T-helper 1 cell (primary cell): Measurements from ENCODE around the gene SLC66A2.

ENCODE experiments used
- DNase-seq, 5 donors: peaks; one replicate each; pipeline ENCODE4 v3.0.0-alpha.2; 2012 to 2020

SLC66A2 gene

DNA sequence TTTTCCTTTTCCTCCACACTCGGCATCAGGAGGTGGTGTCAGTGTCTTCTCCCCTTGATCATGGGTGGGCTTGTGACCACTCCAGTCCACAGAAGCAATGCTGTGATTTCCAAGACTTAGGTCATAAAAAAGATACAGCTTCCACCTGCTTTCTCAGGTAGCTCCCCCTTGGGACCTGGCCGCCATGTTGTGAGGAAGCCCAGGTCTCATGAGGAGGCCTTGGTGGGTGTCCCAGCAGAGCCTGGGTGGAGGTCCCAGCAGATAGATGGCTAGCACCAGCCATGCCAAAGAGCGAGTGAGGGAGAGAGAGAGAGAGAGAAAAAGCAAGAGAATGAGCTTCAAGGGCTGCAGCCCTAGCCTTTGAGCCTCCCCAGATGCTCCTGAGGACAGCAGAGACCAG is 16.0 kb downstream of the SLC66A2 start:
- no peak for DNase-seq

DNA sequence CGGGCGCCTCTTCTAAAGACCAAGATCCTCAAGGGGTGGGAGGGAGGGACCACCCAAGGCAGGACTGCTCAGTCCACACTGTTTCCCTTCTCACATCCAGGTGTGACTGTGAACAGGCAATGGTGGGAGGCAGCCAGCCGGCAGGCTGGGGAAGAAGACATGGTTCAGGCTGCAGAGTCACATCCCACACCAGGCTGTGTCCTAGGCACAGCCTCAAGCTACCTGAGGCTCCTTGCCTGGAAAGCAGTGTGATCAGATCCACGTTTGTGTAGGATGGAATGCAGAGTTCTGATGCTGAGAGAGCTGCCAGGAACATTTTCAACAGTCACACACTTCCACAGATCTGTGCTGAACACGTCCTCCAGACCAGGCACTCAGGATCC is 16.4 kb downstream of the SLC66A2 start:
- DNase-seq = no peak

DNA sequence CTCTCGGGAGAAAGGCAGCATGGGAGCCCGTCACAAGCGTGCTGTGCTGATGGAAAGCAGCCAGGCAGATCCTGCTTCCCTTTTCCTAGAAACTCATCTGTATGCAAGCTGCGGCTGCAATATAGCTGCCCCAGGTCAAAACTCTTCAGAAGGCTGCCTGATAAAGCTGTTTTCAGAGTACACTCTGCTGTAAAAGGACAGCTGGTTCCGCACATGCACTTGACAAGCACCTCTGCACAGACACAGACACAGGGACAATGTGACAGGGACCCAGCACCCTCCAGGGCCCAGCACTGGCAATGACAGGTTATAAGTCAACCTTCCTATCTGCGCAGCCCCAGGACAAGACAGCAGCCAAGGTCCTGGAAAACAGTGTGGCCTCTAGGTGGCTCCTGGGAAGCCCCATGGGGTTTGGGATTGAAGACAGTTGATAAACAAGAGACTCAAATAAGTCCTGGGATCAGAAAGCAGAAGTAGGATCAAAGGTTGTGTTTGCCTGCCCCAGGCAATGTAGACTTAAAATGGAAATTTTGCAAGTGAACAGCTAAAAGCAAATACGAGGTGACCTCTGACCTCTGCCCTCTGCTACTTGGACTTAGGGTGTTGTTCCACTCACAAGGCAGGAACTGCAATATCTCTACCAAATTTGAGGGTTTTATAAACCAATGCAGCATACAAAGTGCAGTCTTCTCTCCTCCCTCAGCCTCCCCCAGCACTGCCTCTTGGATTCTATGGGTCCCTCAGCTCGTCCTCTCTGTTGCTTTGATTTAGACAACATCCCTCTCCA is 16.9 kb downstream of the SLC66A2 start:
- no peak for DNase-seq

DNA sequence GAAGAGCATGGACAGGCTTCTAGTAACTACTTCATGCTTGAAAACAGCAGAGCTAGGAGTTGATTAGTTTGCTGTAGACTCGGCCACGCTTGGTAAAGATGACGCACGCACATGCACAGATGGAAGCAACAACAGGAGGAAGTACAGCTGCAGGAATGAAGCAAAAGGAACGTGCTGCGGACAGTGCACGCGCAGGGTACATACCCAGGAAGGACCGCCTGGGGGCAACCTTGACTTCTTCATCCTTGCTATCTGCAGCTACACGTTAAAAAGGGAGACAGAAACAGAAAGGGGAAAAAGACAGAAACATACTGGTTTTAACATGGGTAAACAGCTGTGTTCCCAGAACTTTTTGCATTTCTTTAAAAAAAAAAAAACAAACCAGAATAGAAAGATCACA is 17.7 kb downstream of the SLC66A2 start:
- no peak for DNase-seq

DNA sequence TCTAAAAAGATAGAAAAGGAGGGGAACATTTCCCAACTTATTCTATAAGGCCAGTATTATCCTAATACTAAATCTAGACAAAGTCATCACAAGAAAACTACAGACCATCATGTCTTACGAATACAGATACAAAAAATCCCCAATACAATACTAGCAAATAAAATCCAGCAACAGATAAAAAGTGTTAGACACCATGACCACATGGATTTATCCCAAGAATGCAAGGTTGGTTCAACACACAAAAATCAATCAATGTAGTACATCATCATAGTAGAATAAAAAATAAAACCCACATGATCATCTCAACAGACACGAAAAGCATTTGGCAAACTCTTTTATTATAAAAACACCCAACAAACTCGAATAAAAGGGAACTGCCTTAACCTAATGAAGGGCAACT is 18.5 kb downstream of the SLC66A2 start:
- no peak for DNase-seq

DNA sequence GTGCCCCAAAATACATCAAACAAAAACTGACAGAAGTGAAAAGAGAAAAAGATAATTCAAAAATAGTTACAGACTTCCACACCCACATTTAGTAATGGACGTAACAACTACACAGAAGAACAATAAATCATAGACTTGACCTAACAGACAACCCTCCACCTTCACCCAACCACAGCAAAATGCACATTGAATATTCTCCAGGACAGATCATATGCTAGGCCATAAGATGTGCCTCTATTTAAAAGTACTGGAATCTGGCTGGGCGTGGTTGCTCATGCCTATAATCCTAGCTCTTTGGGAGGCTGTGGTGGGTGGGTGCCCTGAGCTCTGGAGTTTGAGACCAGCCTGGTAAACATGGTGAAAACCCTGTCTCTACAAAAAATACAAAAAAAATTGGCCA is 20.0 kb downstream of the SLC66A2 start:
- no peak for DNase-seq

DNA sequence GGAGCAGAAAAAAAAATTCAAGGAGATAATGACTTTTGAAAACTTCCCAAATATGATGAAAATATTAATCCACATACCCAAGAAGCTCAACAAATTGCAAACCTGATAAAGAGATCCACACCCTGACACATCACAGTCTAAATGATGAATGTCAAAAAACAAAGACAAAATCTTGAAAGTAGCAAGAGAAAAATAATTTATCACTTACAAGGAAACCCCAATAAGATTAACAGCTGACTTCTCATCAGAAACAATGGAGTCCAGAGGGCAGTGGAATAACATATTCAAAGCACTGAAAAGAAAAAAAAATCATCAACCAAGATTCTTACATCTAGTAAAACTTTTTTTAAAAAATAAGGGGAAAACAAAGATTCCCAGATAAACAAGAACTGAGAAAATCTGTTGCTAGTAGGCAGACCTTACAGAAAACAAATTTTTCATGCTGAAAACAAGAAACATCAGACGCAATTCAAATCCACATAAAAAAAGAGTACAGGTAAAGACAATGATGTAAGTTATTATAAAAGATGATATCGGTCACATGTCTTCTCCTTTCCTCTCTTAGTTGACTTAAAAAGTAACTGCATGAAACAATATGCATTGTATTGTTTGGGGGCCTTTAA is 21.3 kb downstream of the SLC66A2 start:
- no peak for DNase-seq

DNA sequence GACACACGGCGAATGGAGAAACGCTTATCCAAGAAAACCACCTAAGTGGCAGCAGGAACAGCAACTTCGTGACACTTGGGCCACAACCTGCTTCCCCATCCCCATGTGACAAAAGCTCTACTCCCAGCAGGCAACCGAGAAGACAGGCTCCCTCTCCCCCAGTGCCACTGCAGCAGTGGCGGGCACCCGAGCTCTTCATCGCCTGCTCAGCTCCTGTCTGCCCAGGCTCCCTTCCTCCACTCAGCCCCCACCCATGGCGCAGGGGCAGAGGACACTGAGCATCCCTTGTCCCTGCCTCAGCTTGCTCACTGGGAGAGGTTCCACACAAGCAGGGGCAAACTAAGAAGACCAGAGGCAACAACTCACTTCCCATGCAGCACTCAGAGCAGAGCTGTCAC is 22.9 kb downstream of the SLC66A2 start:
- no peak for DNase-seq

DNA sequence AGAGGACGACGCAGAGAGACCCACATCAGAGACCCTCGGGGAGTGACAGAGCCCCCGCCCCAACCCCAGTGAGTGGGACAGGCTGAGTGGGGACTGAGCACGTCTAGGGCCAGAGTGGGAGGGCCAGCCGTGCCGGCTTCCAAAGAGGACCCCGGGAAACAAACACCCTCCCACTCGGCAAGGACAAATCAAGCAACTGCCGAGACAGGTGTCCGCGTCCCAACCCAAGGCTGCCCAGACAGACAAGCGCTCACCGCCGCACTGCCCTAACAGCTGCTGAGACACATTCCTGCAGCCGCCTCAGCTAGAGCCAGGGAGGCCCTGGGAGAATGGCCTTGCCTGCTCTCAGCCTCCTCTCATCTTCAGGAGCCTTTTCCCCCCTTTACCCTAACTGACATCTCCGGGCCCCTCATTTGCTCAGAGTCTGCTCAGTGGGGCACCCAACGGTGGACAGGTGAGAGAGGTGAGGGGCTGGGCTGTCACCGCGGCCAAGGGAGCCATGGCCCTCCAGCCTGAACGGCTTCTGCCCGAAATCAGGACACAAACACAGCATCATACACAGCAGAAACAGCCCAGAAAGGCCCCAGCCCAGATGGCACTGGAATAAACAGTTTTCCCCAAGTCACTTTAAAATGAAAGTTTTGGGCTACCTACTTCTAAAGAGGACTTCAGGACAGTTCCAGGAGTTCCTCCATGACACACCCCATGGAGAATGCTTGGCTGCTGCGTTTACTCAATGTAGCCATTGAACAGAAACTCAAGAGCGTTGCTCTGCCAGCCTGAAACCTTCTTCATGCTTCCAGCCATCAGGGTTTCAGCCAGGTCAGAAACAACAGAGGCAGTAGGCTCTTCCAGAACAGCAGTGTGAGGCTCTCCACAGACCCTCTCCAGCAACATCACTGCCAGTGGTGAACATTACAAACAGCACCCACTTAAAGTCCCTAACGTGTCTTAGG is 23.6 kb downstream of the SLC66A2 start:
- DNase-seq = no peak

DNA sequence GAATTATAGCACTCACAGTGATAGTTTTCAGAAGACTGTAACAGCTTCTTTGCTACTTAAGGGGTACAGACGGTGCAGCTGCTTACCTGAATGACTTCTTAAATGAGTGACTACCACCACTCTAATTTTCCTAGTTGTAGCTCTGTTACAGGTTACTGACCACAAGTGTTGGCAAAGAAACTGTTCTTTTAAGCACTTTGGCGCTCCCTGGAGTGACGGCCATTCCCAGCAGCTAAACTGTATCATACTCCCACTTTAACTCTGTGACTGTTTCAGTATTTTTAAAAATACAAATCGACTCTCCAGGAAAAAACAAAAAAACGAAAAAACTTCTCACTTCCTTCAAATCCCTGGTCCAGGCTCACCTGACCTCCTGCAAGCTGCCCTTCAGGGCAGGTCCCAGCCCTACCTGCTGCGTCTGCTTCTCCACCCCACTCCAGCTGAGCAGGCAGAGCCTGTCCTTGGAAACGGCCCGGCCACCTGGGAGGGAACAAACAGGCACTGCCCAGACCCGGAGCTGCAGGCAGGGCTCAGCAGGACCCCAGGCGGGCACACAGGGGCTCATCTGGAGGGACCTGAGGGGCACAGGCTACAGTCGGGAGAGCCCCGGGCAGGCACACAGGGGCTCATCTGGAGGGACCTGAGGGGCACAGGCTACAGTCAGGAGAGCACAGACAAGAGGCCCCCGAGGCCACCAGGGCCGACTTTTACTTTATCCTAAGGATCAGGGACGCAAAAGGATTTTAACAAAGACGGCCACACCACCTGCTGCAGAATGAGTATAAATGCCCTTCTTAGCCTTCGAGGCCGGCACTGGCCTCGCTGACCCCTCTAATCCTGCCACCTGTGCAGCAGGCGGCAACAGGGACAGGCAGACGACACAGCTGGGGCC is 24.5 kb downstream of the SLC66A2 start:
- DNase-seq = no peak

DNA sequence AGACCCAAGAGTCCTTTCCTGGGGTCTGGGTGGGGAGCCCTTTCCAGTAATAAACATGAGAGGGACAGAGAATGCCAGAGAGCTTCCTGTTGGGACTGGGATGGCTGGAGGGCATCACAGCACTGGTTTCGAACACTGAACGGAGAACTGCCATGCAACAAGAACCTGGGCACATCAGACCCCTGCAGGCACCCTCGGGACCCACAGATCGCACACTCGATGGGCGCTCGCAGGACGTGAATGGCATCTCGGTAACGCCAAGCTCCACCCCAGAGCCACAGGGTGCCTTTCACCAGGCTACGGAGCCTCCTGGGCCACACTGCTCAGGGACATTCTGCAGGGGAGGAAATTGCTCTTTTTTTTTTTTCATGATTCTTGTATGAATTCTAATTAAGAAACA is 25.1 kb downstream of the SLC66A2 start:
- no peak for DNase-seq

DNA sequence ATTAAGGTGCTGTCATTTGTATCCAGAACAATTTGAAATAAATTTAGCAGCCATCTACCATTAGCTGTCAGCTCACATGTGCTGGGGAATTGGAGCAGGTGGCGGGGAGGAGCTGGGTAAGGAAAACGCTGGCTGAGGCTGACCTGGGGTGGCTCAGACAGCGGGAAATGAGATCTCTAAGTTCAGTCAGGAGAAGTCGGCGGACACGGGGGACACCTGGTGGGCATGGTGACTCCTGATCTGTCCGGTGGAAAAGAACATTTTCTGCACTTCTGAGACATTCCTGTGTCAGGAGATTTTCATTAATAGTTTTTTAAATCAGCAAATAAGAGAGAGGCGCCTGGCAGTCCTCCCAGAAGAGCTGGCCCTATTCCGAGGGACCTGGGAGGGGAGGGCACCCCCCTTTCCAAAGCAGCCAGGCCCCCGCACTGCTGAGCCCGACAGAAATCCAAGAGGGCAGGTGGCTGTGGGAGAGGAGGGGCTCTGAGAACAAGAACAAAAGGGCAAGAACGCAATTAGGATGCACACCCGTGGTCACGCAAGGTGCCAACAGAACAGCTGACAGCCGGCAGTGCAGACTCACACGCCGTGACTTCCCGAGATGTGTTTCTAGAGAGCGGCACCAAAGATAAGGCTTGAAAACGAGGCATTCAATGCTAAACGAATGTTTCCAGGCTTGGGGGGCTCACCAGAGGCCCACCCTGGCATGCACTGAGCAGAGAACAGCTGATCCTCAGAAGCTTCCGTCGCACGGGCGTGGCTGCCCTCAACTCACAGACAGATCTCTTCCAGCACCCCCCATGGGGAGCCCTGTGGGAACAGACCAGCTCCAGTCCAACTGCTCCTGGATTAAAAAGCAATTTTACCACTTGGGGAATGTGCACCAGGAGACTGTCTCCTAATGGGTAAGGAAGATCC is 26.4 kb downstream of the SLC66A2 start:
- DNase-seq = no peak

DNA sequence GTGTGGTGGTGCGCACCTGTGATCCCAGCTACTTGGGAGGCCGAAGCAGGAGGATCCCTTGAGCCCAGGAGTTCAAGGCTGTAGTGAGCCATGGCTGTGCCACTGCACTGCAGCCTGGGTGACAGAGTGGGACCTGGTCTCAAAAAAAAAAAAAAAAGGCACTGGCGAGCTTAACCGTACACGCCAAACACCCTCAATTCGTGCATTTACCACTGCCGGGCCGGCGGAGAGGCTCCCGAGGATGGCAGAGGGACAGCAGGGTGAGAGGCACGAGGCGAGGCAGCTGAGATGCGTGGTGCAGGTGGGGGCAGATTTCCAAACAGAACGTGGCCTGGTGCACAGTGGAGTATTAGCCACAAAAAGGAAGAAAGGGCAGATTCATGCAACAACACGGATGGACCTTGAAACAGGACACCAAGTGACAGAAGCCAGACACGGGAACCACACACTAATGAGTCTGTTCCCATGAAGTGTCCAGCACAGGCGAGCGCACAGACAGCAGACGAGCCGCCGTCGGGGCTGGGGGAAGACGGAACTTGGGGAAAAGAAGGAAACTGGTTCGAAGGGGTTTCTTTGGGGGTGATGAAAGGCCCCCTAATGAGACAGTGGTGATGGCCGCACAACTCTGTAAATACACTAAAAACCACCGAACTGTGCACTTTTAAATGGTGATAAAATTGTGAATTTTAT is 27.4 kb downstream of the SLC66A2 start:
- DNase-seq = no peak

DNA sequence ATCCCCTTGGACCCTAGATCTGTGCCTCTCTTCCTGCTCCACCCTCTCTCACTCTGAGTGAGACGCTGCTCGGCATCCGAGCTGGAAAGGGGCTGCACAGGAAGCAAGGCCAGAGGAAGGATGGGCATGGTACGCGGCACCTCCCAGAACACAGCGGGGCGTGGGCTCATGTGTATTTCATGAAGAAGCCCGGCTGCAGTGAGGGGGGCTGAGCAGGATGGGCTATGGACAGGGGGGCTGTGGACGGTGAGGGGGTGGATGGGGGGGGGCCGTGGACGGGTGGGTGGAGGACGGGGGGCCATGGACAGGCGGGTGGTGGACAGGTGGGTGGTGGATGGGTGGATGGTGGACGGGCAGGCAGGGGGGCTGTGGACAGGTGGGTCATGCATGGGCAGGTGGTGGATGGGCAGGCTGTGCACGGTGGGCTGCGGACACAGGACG is 28.5 kb downstream of the SLC66A2 start:
- DNase-seq = no peak

DNA sequence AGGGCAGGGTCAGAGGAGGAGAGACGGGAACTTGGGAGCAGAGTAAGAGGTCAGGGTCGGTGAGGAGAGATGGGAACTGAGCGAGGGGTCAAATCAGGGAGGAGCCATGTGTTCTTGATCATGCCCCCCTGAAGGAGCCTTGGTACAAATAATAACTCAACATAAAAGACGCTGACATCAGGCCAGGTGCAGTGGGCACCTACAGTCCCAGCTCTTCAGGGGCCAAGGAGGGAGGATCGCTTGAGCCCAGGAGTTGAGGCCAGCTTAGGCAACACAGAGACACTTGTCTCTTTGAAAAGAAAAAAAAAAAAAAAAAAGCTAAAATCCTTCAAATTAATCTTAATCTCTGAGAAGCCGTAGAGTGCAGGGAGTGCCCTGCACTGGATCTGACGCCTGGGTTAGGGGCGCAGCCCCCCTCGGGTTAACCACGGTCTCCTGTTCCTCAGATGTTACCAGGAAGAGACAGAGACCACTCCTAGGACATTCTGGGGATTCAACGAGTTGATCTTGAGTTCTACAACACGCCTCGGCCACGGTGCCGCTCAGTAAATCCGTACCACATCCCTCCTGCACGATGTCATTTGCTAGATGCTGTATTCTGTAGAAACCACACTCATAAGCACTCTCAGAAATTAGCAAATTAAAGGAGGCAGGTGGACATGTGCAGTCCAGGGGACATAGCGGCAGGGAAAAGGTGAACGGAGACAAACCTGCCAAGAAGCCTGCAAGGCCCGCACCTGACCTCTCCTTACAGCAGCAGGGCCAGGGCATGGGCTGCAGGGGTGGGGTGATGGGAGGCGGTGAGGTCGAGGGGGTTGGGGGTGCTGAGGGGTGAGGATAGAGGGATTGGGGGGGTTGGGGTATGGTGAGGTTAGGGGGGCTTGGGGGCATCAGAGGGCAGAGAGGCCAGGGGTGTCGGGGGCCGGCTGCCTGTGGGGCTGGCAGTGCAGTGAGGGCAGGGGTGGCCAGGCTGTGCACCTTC is 29.2 kb downstream of the SLC66A2 start:
- DNase-seq = no peak

DNA sequence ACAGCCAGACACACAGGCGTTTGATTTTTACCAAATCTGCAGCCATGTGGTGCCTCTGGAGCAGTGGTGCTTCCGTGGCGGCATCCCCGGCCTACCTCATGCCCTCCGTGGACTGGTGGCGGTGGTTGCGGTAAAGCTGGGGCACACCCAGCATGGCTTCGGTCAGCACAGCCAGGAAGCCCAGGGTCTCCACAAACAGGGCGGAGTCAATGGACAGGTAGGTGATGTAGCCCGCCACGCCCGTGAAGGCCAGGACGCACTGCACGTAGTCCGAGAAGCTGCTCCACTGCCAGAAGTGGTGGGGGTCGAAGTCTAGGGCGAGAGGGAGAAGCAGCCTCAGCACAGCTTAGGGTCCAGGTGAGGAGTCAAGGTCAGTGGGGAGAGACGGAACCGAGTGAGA is 32.4 kb downstream of the SLC66A2 start:
- no peak for DNase-seq

DNA sequence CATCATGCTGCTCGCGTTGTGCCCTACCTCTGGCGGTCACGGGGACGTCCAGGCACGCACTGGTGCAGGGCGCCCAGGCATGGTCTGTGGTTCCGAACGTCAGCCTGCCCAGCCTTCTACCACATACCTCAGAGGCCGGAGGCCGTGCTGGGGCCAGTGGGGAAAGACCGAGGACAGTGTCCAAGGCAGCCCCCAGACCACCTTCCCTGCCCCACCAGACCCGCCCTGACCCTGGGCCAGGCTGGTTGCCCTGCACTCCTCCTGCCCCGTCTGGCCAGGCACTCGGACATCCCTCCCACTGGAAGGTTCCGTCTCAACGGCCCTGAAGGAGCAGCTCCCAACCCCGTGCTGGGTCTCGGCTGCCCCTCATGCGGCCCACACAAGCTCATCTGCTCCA is 32.8 kb downstream of the SLC66A2 start:
- no peak for DNase-seq

DNA sequence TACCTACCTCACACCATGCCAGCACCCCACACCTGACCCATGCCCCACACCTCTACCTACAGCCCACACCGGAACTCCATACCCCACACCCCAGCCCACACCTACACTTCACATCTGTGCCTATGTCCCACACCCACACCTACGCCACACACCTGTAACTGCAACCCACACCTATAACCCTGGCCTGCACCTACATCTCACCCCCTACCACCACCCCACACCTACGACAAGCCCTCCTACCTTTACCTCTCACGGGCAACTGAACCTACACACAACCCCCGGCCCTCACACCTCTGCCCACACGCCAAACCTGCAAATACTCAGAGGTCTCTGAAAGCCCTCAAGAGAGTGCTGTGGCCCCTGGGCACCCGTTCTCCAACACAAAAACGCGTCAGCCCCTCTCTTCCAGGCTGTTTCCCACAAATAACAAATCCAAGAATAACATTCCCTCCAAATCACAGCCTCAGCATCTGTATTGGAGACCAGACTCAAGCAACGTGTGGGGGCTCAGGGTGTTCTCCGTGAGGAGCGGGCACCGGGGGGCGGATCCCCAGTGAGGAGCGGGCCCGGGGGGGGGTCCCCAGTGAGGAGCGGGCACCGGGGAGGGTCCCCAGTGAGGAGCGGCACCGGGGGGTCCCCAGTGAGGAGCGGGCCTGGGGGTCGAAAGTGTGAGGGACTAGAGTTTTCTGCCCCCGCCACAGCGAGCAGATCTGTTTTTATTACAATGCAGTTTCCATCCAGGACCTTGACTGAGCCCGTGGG is 33.4 kb downstream of the SLC66A2 start:
- DNase-seq = no peak
